Stimulated activated CD8-positive, alpha-beta memory T cell treated with anti-CD3 and anti-CD28 coated beads, Interleukin-15, amount 100 ng/mL, for 1 hour (primary cell): ENCODE data around the gene SAMD4B.
"Not testable (repeated sequence)": the region's sequence is repeated elsewhere in the genome, so short reads cannot be mapped to it uniquely, and the experiment has no call there.

Source experiments
- DNase-seq: peaks from one replicate; pipeline ENCODE4 v3.0.0-alpha.2; 2020; ENCODE audit warnings: low read depth

SAMD4B gene

GRCh38 chr19:39310558-39311311, 31.5 kb upstream of the SAMD4B start:
- no peak for DNase-seq

DNA sequence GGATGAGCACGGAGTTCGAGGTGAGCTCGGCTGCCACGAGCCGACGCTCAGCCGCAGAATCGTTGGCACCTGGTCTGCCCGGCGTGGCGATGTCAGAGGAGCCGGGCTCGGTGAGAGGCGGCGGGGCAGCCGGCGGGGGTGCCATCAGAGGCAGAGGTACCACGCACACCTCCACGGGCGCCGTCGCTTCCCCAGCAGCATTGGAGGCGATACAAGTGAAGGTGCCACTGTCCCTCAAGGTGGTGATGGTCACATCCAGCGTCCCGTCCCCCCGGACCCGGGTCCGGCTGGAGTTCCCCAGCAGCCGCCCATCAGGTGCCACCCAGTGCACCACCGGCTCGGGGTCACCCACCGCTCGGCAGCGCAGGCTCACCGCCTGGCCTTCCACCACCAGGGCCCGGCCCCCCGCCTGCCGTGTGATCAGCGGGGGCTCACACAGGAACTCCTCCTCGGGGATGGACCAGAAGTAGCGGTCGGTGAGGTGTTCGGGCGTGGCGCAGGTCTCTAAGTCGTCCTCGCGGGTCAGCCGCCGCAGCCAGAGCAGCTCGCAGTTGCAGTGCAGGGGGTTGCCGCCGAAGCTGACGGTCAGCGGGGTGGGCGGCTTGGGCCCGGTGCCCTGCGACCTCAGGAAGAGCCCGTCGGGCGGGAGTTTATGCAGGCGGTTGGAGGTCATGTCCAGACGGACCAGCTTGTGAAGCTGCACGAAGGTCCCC, 28.0 kb upstream of the SAMD4B start:
- no peak for DNase-seq

DNA sequence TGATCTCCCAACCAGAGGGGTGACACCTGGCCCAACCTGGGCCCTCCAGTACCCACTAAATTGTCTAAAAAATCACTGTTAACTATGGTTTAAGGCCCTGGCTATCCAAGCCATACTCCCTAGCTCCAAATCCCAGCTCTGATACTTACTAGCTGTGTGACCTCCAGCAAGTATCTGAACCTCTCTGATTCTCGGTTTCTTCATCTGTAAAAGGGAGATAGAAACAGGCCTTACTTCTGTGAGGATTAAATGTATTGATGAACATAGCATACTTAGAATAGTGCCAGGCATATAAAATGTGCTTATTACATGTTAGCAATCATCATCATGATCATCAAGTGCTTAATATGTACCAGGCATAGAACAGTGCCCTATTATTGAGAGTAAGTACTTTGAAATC, 26.3 kb upstream of the SAMD4B start:
- DNase-seq = no peak

DNA sequence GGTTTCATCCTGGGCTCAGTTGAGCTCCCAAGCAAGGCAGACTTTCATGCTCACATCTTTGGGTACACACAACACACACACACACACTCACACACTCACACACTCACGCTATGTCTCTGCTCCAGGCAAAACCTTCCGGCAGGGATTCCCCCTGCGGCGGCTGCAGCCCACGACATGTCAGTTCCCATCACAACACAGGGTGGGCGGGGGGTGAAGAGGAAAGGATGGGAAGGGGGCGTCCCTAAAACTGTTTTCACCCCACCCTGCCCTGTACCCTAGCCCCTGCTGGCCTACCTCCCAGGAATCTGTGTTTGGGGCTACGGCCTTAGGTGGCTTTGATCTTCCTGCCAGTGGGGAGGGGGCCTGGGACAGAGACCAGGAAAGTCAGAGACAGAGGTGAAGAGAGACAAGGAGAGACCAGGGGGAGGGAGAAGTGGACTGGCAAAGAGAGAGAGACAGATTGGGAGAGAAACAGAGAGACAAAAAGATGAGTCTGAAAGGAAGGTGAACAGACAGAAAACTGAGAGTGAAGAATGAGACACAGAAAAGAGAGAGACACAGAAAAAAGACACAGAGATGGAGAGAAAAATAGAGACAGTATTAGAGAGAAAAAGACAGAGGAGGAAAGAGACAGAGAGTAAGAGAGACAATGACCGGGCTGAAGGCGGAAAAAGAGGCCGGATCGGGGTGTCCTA, 25.4 kb upstream of the SAMD4B start:
- no peak for DNase-seq

- no peak for DNase-seq
These were observed 24.7 kb upstream of the SAMD4B start for GRCh38 chr19:39317476-39317875.

- DNase-seq = no peak
These were observed 24.1 kb upstream of the SAMD4B start for GRCh38 chr19:39318071-39318470.

GRCh38 chr19:39318690-39319089, 23.5 kb upstream of the SAMD4B start:
- DNase-seq = no peak

- DNase-seq = no peak
These were observed 22.9 kb upstream of the SAMD4B start for GRCh38 chr19:39319098-39319891.

GRCh38 chr19:39319892-39320248, 22.4 kb upstream of the SAMD4B start:
- DNase-seq = no peak

DNA sequence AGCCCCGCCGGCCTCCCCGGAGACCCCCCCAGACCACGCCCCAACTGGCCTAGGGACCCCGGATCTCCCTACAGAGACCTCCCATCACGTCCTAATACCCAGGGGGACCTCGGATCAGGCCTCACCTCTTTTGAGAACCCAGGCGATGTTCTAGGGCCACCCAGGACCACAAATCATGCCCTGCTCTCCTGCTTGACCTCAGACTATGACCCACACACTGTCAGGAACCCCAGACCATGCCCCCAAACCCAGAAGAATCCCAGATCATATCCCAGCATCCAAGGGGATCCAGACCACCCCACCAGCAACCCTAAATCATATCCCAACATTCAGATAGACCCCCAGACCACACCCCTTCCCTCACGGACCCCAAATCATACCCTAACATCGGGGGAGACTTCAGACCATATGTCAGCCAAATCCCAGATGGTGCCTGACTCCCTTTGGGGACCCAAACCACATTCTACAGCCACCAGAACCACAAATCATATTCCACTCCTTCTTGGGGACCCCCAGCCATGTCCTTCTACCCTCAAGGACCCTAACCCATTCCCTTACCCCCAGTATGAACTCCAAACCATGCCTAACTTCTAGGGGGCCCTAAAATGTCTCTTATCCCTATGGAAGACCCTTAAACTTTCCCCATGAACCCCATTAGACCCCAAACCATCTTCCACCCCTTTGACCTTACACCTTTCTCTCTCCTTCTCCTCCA, 20.9 kb upstream of the SAMD4B start:
- DNase-seq = no peak

- DNase-seq = no peak
These were observed 20.4 kb upstream of the SAMD4B start for GRCh38 chr19:39321832-39322176.

DNA sequence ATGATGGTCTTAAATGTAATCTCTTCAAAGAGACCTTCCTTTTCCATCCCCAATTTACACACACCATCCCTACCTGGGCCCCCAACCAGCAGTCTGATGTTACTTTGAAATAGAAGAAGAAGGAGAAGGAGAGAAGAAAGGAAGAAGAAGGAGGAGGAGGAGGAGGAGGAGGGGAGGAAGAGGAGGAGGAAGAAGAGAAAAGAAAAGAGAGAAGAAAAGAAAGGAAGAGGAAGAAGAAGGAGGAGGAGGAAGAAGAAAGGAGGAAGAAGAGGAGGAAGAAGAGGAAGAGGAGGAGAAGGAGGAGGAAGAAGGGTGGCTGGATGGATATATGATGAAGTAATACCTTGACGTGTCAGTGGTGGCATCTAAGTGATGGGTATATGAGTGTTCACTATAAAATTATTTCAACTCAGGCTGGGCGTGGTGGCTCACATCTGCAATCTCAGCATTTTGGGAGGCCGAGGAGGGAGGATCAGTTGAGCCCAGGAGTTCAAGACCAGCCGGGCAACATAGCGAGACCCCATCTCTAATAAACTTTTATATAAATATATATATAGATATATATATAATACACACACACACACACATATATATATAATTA, 17.9 kb upstream of the SAMD4B start:
- DNase-seq = no peak

- no peak for DNase-seq
These were observed 16.2 kb upstream of the SAMD4B start for GRCh38 chr19:39325778-39326665.

DNA sequence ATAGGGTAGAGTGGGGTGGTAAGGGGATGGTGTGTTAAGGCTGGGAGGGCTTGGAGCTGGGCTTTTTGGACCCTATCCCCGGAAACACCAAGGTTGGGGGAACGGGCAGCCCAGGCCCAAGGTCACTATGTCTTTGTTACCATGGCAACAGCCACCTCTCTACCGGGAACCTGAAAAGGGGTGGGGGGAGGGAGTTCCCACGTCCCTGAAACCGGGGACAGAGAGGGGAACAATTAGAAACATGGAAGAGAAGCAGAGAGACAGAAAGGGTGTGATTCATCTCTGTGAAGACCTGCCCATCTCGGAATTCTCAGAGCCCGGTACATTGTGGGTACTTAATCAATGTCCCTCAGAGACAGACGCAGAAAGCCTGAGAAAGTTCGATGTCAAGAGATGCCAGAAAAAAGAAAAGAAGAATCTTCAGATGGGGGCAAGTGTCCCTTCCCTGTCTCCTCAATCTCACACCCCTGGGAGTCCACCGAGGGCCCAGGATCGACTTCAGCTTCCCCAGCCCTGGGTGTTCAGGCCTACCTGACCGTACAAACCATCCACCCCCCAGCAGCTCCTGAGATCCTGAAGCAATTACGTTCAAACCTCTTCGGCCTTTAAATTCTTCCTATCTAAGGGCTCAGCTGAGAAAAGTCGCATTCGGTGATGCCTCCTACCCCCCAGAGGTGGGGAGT, 14.7 kb upstream of the SAMD4B start:
- DNase-seq = no peak

DNA sequence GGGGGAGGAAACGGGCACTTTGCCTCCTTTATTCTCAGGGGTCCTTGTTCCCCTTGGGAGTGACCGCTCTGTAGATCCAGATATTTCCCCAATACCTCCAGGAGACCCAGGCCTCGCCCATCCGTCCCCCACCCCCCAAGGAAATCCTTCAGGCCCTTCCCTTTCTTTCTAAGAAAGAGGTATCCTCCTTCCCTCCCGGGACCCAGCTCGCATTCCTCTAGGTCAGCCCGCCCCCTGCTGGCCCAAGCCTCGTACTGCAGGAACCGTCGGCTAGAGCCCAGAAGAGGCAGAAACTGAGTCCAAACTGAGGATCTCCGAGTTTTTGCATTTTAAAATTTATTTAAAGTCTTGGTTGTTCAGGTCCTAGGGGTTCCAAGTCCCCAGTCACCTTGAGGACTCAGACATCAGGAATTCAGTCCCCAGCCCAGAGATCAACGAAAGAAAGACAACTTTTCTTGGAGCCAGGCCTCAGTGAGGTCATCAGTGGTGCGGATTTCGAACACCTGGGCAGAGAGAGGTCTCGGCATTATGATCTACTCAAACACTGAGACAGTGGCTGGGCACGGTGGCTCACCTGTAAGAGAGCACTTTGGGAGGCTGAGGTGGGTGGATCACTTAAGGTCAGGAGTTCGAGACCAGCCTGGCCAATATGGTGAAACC, 14.0 kb upstream of the SAMD4B start:
- peak; percentile 81 for DNase-seq

DNA sequence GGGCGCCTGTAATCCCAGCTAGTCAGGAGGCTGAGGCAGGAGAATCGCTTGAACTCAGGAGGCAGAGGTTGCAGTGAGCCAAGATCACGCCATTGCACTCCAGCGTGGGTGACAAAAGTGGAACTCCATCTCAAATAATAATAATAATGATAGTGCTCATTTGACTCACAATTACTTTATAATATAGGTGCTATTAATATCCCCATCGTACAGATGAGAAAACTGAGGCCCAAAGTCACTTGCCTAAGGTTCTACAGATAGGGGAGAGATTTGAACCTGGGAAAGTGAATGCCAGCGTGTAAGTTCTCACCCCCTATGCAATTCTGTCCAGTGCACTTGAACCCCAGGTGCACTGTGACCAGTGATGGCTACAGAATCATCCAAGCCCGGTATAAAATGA, 12.3 kb upstream of the SAMD4B start:
- no peak for DNase-seq

GRCh38 chr19:39332293-39332692, 9.9 kb upstream of the SAMD4B start:
- no peak for DNase-seq

GRCh38 chr19:39332738-39333137, 9.5 kb upstream of the SAMD4B start:
- not testable (repeated sequence) for DNase-seq

- DNase-seq = no peak
These were observed 8.7 kb upstream of the SAMD4B start for GRCh38 chr19:39333507-39333906.
